EL (cell line): Measurements from ENCODE around the gene RNF26.
A peak's percentile ranks its signal among the peaks of the same experiment; 100 is the strongest.
"Not testable (repeated sequence)": the region's sequence is repeated elsewhere in the genome, so short reads cannot be mapped to it uniquely, and the experiment has no call there.

Experiments
- DNase-seq: peaks from one replicate; pipeline ENCODE4 v3.0.0-alpha.2; 2016

The RNF26 gene

GRCh38 chr11:119372260-119373058 is 38.1 kb downstream of the RNF26 start:
- no peak for DNase-seq

- no peak for DNase-seq
These were observed 39.0 kb downstream of the RNF26 start for GRCh38 chr11:119373059-119373920.

- peak; percentile 71 for DNase-seq
These were observed 39.7 kb downstream of the RNF26 start for GRCh38 chr11:119373921-119374631.

- no peak for DNase-seq
These were observed 40.5 kb downstream of the RNF26 start for GRCh38 chr11:119374632-119375336.

- DNase-seq, result peak; percentile 41
These were observed 41.2 kb downstream of the RNF26 start for GRCh38 chr11:119375337-119376196.

- no peak for DNase-seq
These were observed 42.0 kb downstream of the RNF26 start for GRCh38 chr11:119376197-119376847.

GRCh38 chr11:119377112-119377901 is 43.0 kb downstream of the RNF26 start:
- no peak for DNase-seq

DNA sequence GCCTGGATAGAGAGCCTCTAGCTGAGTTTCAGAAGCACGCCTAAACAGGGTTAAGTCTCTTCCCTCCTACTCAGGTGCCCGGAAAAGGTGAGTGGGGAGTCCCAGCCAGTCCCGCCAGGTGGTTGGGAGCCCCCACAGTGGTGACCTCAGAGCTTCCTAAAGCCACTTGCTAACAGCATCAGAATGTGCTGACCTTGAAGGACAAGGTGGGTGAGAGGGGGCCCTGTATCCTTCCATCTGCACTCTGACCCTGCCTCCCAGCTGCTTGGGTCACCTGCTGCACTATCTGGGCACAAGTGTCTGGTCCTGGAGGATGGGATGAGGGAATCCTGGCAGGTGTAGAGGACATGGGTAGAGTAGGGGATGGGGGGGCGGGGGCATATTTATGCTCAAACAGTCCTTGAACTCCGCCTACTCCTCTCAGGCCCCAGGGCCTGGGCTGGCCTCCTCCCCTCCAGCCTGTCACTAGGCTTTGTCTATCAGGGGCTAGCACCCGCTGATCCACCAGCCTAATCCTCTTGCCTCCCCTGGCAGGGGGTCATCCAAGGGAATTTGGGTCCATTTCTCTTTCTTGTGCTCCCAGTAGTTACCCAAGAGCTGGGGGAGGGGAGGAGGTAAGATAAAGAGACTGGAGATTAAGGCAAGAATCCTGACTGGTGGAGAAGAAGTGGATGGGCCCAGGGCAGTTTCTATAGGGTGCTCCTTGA is 43.8 kb downstream of the RNF26 start:
- no peak for DNase-seq

DNA sequence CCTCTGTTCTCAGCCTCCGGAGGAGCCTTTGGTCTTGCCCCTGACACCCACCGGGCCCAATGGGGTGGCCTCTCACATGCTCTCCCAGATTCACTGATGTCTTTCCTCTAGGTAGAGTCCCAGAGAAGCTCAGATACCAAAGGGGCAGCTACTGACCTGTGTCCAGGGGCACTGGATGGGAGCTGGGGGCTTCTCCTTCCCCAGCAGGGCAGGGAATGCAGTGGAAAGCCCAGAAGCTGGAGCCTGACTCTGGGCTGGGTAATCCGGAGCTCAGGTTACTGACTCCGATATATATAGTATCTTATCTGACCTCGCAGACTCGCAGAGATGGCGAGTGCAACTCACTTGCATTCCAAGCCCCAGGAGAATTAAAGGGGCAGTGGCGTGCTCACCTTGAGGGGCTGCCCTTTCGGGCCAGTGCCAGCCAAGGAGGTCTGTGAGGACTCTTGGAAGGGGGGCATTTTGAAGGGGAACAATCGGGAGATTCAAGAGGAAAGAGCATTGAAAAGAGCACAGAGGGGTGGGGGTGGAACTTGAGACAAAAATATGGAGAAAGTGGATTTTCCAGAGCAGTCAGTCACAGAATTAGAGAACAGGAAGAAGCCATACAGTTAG is 44.6 kb downstream of the RNF26 start:
- DNase-seq, result no peak

GRCh38 chr11:119380160-119380826 is 46.0 kb downstream of the RNF26 start:
- DNase-seq, result no peak

DNA sequence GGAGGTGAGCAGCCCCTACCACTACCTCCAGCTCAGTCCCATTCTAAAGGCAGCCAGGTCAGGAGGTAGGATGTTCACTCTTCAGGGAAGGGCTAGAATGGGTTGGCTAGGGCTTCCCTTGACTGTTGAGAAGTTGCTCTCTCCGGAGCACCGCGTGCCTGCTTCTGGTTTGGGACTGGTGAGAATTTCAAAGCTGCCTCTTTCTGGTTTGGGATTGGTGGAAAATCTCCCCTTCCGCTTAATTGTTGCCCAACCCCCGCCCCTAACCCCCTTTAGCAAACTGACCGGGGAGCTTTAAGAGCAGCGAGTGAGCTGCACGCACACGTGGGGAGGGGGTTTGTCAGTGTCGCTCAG is 46.5 kb downstream of the RNF26 start:
- DNase-seq, result no peak

- DNase-seq, result peak; percentile 96
These were observed 47.1 kb downstream of the RNF26 start, which contains the start of gene USP2 for GRCh38 chr11:119381181-119381988. Gene USP2 (minus strand): TSS chr11:119381690. CDS start chr11:119373480, 8,210 bp downstream.

GRCh38 chr11:119382101-119382500 is 47.8 kb downstream of the RNF26 start:
- no peak for DNase-seq

- not testable (repeated sequence) for DNase-seq
These were observed 48.2 kb downstream of the RNF26 start for GRCh38 chr11:119382513-119382912.

GRCh38 chr11:119384332-119384731 is 50.0 kb downstream of the RNF26 start:
- DNase-seq, result no peak
